GM12874 (cell line): Measurements from ENCODE around the gene SOST.

Source experiments
- CTCF ChIP-seq: IDR thresholded peaks from 2 replicates; pipeline ENCODE4 v1.5.1; 2011; ENCODE audit warnings: low read depth, mild to moderate bottlenecking, control low read depth, low read length, moderate library complexity; ENCODE audit not compliant: insufficient read depth

SOST gene

GRCh38 chr17:43782913-43783680 is 24.5 kb upstream of the SOST start:
- TF ChIP-seq CTCF = no peak

DNA sequence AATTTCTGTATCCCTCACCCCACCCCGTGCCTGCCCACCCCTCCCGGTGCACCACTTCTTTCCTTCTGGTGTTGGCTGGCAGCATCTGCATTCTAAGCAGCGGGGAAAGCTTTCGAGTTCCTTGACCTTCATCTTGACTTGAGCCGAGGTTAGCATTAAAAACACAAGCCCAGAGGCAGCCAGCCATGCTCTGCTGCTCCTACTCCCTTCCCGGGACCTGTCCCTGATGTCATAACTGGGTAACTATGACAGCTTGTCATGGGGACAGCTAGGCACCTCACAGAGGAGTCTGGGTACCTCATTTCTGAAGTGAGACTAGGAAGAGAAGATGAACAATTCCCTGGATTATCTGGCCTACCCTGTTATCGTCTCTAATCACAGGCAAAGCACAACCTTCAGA is 21.5 kb upstream of the SOST start, which contains the start of gene CFAP97D1:
CFAP97D1 (plus strand) TSS at position 301 of the 400 bp plus-strand sequence; CDS start at position 329, 28 bp downstream.
- no peak for TF ChIP-seq CTCF

DNA sequence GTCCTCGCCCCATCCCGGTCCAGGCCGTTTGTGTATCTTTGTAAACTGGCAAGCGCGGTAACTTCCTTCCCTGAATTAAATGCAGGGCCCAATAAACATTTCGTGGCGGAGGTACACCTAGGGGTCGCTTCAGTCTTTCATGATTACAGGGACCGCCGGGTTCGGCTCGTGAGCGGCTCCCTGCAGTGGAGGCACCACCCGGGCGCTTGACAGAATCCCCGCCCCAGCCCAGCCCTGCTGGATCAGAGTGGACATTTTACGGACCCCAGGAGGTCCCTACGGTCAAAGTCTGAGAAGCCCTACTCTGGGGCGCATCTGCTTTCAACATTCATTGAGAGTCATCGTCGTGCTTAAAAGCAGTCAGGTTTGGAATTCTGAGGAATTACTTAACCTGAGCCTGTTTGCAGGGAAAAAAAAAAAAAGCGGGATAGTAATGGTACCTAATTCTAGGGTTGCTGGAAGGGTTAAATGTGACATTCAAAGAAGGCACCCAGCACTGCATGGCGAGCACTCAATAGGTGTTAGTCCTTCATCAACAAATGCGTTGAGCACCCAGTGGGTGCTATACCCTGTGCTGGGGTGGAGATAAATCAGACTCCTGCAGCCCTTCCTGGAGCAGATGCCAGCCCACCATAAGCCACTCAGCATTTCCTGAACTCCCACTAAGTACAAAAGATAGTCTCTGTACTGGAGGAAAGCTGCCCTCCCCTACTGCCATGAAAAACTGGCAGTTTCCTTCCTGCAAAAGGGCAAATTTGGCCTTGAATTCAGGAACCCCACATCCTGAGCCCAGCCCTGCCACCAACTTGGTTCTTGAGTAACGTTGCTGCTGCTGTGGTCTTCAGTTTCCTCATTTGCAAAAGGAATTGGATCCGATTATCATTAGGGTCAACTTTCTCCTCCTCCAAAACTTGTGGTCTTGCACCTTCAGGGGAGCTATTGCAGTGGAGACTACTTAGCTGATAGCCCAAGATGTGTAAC is 20.8 kb upstream of the SOST start:
- TF ChIP-seq CTCF = no peak

DNA sequence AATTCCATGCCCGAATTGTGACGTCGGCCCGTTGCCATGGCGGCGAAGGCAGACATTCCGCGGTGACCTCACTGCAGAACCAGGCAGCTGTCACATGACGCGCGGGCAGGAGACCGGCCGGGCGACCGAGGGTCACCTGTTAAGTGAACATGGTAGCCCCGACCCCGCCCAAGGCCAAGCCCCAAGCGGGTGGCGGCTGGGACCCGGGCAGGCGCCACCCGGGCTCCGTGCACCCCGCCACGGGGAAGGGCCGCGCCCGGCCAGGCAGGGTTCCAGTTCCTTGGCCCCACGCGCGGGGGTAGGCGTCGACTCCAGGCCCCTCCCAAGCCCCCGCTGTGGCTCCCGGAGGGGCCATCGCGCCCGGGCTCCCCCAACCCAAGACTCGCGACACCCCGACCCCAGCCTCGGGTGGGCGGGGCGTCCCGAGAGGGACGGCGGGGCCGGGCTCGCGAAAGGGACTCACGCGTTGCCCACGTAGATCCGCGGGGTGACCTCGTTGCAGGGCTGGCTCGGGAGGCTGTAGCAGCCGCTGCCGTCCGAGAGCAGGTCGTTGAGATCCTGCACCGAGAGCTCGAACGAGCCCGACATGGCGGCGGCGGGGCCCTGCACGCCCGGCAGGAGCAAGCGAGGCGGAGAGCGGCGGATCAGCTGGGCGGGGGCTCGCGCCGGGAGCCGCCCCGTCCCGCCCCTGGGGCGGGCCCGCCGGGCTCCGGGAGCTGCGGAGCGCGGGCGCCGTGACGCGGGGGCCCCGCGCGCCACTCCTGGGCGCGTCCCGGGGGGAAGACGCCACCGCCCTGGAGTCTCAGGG is 19.9 kb upstream of the SOST start, which contains the start of gene DUSP3:
DUSP3 (minus strand) TSS at position 641 of the 808 bp plus-strand sequence; CDS start at position 588, 53 bp downstream.
- no peak for TF ChIP-seq CTCF

- no peak for TF ChIP-seq CTCF
These were observed 16.0 kb upstream of the SOST start for GRCh38 chr17:43774304-43775250.

GRCh38 chr17:43772877-43773648 is 14.5 kb upstream of the SOST start:
- TF ChIP-seq CTCF = no peak
